CD4-positive, alpha-beta memory T cell (primary cell): ENCODE data around the gene STAT1. TPM values are rescaled to one million over a fixed set of nuclear protein-coding genes. Genes with fewer than 3 reads are reported as not detected.
A peak's percentile ranks its signal among the peaks of the same experiment; 100 is the strongest.

Source experiments
- CTCF ChIA-PET: fragments of 350-600 bp; sonication (Branson Sonifier 250); formaldehyde crosslinking; loops from one replicate; lab custom pipeline; 2021; ENCODE audit warnings: inconsistent platforms; ENCODE audit not compliant: partially characterized antibody; lab: Charles Lee
- POLR2A ChIA-PET: fragments of 350-600 bp; sonication (Branson Sonifier 250); formaldehyde crosslinking; loops from one replicate; lab custom pipeline; 2021; ENCODE audit not compliant: partially characterized antibody; lab: Charles Lee
- DNase-seq, 5 donors: peaks; one replicate each; pipeline versions ENCODE4 v3.0.0 to v3.0.0-alpha.2; 2020 to 2022; ENCODE audit warnings: mixed read lengths in 1 of 5
- H3K27ac ChIP-seq: one replicate; pipeline ENCODE4 v1.7.0; 2013; ENCODE audit warnings: low read depth, low read length
- H3K27me3 ChIP-seq: 2 replicates; pipeline ENCODE4 v1.7.0; 2013; ENCODE audit warnings: mild to moderate bottlenecking, low read length, moderate library complexity; ENCODE audit not compliant: insufficient read depth
- H3K36me3 ChIP-seq: 2 replicates; pipeline ENCODE4 v1.7.0; 2013; ENCODE audit warnings: mild to moderate bottlenecking, low read length, moderate library complexity; ENCODE audit not compliant: insufficient read depth
- H3K4me1 ChIP-seq: 2 replicates; pipeline ENCODE4 v1.7.0; 2013; ENCODE audit warnings: mild to moderate bottlenecking, low read length, moderate library complexity; ENCODE audit not compliant: insufficient read depth
- H3K4me3 ChIP-seq, 2 donors: one replicate each; pipeline ENCODE4 v1.7.0; 2013; ENCODE audit warnings: low read length in 2 of 2, mild to moderate bottlenecking in 1 of 2
- H3K9me3 ChIP-seq, 2 donors: one replicate each; pipeline ENCODE4 v1.7.0; 2013; ENCODE audit warnings: low read length in 2 of 2, control low read depth in 1 of 2; ENCODE audit not compliant: control insufficient read depth in 1 of 2
- H3K27ac Mint-ChIP-seq, 7 donors: one replicate each; pipeline ENCODE4 v1.8.0; 2020 to 2021; ENCODE audit warnings: mixed read lengths in 7 of 7, mild to moderate bottlenecking in 6 of 7, inconsistent platforms in 3 of 7, moderate library complexity in 3 of 7
- H3K27me3 Mint-ChIP-seq, 2 donors: one replicate each; pipeline ENCODE4 v1.8.0; 2020 to 2021; ENCODE audit warnings: mixed read lengths in 2 of 2
- H3K36me3 Mint-ChIP-seq, 2 donors: one replicate each; pipeline ENCODE4 v1.8.0; 2020 to 2021; ENCODE audit warnings: mixed read lengths in 2 of 2, inconsistent platforms in 1 of 2, mild to moderate bottlenecking in 1 of 2
- H3K4me1 Mint-ChIP-seq, 4 donors: one replicate each; pipeline ENCODE4 v1.8.0; 2020 to 2021; ENCODE audit warnings: mixed read lengths in 4 of 4, mild to moderate bottlenecking in 1 of 4
- H3K4me3 Mint-ChIP-seq, 8 donors: one replicate each; pipeline ENCODE4 v1.8.0; 2020 to 2021; ENCODE audit warnings: mixed read lengths in 8 of 8, mild to moderate bottlenecking in 7 of 8, moderate library complexity in 6 of 8, inconsistent platforms in 3 of 8
- H3K9me3 Mint-ChIP-seq, 8 donors: one replicate each; pipeline ENCODE4 v1.8.0; 2020 to 2021; ENCODE audit warnings: mixed read lengths in 8 of 8, mild to moderate bottlenecking in 5 of 8, inconsistent platforms in 3 of 8, moderate library complexity in 1 of 8
- intact Hi-C: fragments of 100-400 bp; cut with micrococcal nuclease; formaldehyde crosslinking; loops from one replicate; pipeline ENCODE4 v1.15.1; 2023
- polyA plus RNA-seq, 2 donors: library from polyadenylated mRNA; unstranded; fragments of 300-500 nt; fragmentation: Illumina TruSeq; gene quantifications; one replicate each; pipeline ENCODE4 v1.2.3, GENCODE V29; 2021
- total RNA-seq, 2 experiments: library from RNA; stranded (reverse); gene quantifications; one replicate each; pipeline ENCODE4 v1.2.3, GENCODE V29; 2021

The STAT1 gene
- total and polyA plus RNA-seq, 4 experiments from 2014 or later = 130 to 230 (median 175) TPM

- H3K4me1 ChIP-seq = no peaks in the 10 kb centered on the region
- no peak for DNase-seq
- Mint-ChIP-seq H3K4me3 (no peak overlapping the region), H3K27me3 (no peaks in the 10 kb centered on the region), H3K27ac (peak overlapping the region; percentile 37 to 67 (median 53)), H3K36me3 (peaks cover 74 to 87% of the 10 kb centered on the region in 2 donors), H3K4me1 (peaks cover 11 to 22% (median 20%) of the 10 kb centered on the region in 4 donors), H3K9me3 (no peaks in the 10 kb centered on the region)
- H3K4me3 ChIP-seq = no peak overlapping the region
- no peak overlapping the region for H3K27ac ChIP-seq
- H3K27me3 ChIP-seq = no peaks in the 10 kb centered on the region
- H3K36me3 ChIP-seq = peaks cover 93% of the 10 kb centered on the region
- intact Hi-C loops = no loop called here
- no peaks in the 10 kb centered on the region for H3K9me3 ChIP-seq
- POLR2A ChIA-PET = interaction anchor here (1.0 to 1.4 kb wide), 2 partner anchors 17 to 26 kb away, joined by 3 read pairs; no protein-coding TSS in a partner anchor
- CTCF ChIA-PET = no interaction called here
Measured at GRCh38 chr2:190972213-190972612, 41.8 kb downstream of the STAT1 start.

GRCh38 chr2:190970873-190971506, 43.0 kb downstream of the STAT1 start:
- ChIA-PET POLR2A (interaction anchor here (1.1 kb wide), 1 partner anchor 13 kb away, joined by 5 read pairs; no protein-coding TSS in a partner anchor), CTCF (interaction anchor here (0.9 kb wide), 1 partner anchor 107 kb away, joined by 3 read pairs; no protein-coding TSS in a partner anchor)
- H3K36me3 ChIP-seq = peaks cover 90% of the 10 kb centered on the region
- Mint-ChIP-seq H3K27me3 (no peaks in the 10 kb centered on the region), H3K4me3 (no peak overlapping the region), H3K4me1 (peaks cover 12 to 22% (median 21%) of the 10 kb centered on the region in 4 donors), H3K9me3 (no peaks in the 10 kb centered on the region), H3K36me3 (peaks cover 70 to 88% of the 10 kb centered on the region in 2 donors), H3K27ac (peak overlapping the region; percentile 53 to 87 (median 76))
- no peaks in the 10 kb centered on the region for H3K27me3 ChIP-seq
- no peaks in the 10 kb centered on the region for H3K9me3 ChIP-seq
- DNase-seq = no peak
- H3K4me3 ChIP-seq = no peak overlapping the region
- intact Hi-C loops = no loop called here
- no peaks in the 10 kb centered on the region for H3K4me1 ChIP-seq
- H3K27ac ChIP-seq = no peak overlapping the region

- no peaks in the 10 kb centered on the region for H3K9me3 Mint-ChIP-seq
- Histone ChIP-seq H3K4me1 (no peaks in the 10 kb centered on the region), H3K27ac (no peak overlapping the region), H3K9me3 (no peaks in the 10 kb centered on the region), H3K36me3 (peaks cover 90% of the 10 kb centered on the region), H3K27me3 (no peaks in the 10 kb centered on the region), H3K4me3 (no peak overlapping the region)
- ChIA-PET POLR2A (no interaction called here), CTCF (no interaction called here)
- H3K36me3 Mint-ChIP-seq = peaks cover 63 to 88% of the 10 kb centered on the region in 2 donors
- intact Hi-C loops = no loop called here
- peaks cover 14 to 30% (median 22%) of the 10 kb centered on the region in 4 donors for H3K4me1 Mint-ChIP-seq
- H3K27ac Mint-ChIP-seq = peak overlapping the region in 6 of 7 donors; percentile 53 to 87 (median 68)
- H3K27me3 Mint-ChIP-seq = no peaks in the 10 kb centered on the region
- H3K4me3 Mint-ChIP-seq = no peak overlapping the region
- no peak for DNase-seq
Measured at GRCh38 chr2:190970160-190970559, 43.8 kb downstream of the STAT1 start.

- Histone ChIP-seq H3K4me1 (no peaks in the 10 kb centered on the region), H3K36me3 (peaks cover 77% of the 10 kb centered on the region), H3K4me3 (no peak overlapping the region), H3K27ac (no peak overlapping the region), H3K27me3 (no peaks in the 10 kb centered on the region), H3K9me3 (no peaks in the 10 kb centered on the region)
- Mint-ChIP-seq H3K4me1 (peaks cover 24 to 42% (median 30%) of the 10 kb centered on the region in 4 donors), H3K27ac (peak overlapping the region in 5 of 7 donors; percentile 76 to 83 (median 77)), H3K36me3 (peaks cover 63 to 88% of the 10 kb centered on the region in 2 donors), H3K4me3 (no peak overlapping the region), H3K9me3 (no peaks in the 10 kb centered on the region), H3K27me3 (no peaks in the 10 kb centered on the region)
- intact Hi-C loops = loop anchor here (5.0 to 10.0 kb wide), 2 partner anchors 36 to 884 kb away; no protein-coding TSS in a partner anchor
- CTCF ChIA-PET = interaction anchor here (1.2 to 2.1 kb wide), 2 partner anchors 9 to 118 kb away, joined by 3 to 8 read pairs; no protein-coding TSS in a partner anchor
- POLR2A ChIA-PET = interaction anchor here (0.6 to 1.7 kb wide), 4 partner anchors 9 to 87 kb away, joined by 3 to 5 read pairs (median 4); no protein-coding TSS in a partner anchor
- DNase-seq = no peak
Measured at GRCh38 chr2:190968522-190968921, 45.4 kb downstream of the STAT1 start.

GRCh38 chr2:190965580-190966222, 48.3 kb downstream of the STAT1 start:
- Mint-ChIP-seq H3K9me3 (no peaks in the 10 kb centered on the region), H3K27ac (peak overlapping the region in 4 of 7 donors; percentile 27 to 53 (median 47)), H3K4me3 (no peak overlapping the region), H3K4me1 (peaks cover 25 to 40% (median 33%) of the 10 kb centered on the region in 4 donors), H3K27me3 (no peaks in the 10 kb centered on the region), H3K36me3 (peaks cover 66 to 83% of the 10 kb centered on the region in 2 donors)
- ChIA-PET POLR2A (no interaction called here), CTCF (interaction anchor here (0.6 to 4.6 kb wide), 3 partner anchors 10 to 115 kb away, joined by 3 to 22 read pairs (median 4); no protein-coding TSS in a partner anchor)
- no peak overlapping the region for H3K4me3 ChIP-seq
- no peaks in the 10 kb centered on the region for H3K4me1 ChIP-seq
- H3K36me3 ChIP-seq = peaks cover 74% of the 10 kb centered on the region
- H3K27ac ChIP-seq = no peak overlapping the region
- intact Hi-C loops = loop anchor here (5.0 to 10.0 kb wide), 2 partner anchors 33 to 881 kb away; no protein-coding TSS in a partner anchor
- no peak for DNase-seq
- no peaks in the 10 kb centered on the region for H3K9me3 ChIP-seq
- no peaks in the 10 kb centered on the region for H3K27me3 ChIP-seq

GRCh38 chr2:190964170-190964795, 49.7 kb downstream of the STAT1 start:
- Mint-ChIP-seq H3K9me3 (peaks cover 0 to 1% (median 0%) of the 10 kb centered on the region in 8 donors), H3K27me3 (no peaks in the 10 kb centered on the region), H3K4me3 (peak overlapping the region in 3 of 8 donors; percentile 4 to 66 (median 11)), H3K4me1 (peaks cover 23 to 35% (median 31%) of the 10 kb centered on the region in 4 donors), H3K36me3 (peaks cover 60 to 78% of the 10 kb centered on the region in 2 donors), H3K27ac (peak overlapping the region; percentile 53 to 88 (median 79))
- DNase-seq = peak in 1 of 5 donors; percentile 16
- Histone ChIP-seq H3K36me3 (peaks cover 64% of the 10 kb centered on the region), H3K4me3 (no peak overlapping the region), H3K27ac (peak overlapping the region; percentile 22), H3K9me3 (no peaks in the 10 kb centered on the region), H3K4me1 (no peaks in the 10 kb centered on the region), H3K27me3 (no peaks in the 10 kb centered on the region)
- ChIA-PET POLR2A (interaction anchor here (2.2 kb wide), 1 partner anchor 17 kb away, joined by 6 read pairs; no protein-coding TSS in a partner anchor), CTCF (interaction anchor here (1.1 to 4.6 kb wide), 5 partner anchors 10 to 114 kb away, joined by 3 to 22 read pairs (median 4); no protein-coding TSS in a partner anchor)
- intact Hi-C loops = loop anchor here (10.0 kb wide), 1 partner anchor 879 kb away; no protein-coding TSS in a partner anchor
